ENCODE measurements around the gene ATP9A.

The ATP9A gene

DNA sequence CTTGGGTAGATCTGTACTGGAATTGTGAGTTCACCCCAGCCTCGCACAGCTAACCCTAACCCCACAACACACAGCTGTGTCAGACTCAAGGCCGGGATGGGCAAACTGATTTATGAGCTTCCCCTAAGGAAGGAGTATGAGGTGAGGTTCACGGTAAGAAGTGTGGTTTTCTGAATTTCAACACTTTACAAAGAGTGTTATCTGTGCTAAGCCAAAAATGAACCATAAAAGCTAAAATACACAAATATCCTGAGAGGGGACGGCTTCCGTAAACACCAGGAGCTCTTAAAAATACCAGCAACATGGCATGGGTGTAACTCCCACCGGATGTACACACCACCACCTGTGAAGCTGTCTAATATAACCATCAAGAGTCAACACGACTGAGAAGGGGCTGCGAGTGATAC, 101.2 kb downstream of the ATP9A start (continued):
- TF ChIP-seq, protein P1, sequence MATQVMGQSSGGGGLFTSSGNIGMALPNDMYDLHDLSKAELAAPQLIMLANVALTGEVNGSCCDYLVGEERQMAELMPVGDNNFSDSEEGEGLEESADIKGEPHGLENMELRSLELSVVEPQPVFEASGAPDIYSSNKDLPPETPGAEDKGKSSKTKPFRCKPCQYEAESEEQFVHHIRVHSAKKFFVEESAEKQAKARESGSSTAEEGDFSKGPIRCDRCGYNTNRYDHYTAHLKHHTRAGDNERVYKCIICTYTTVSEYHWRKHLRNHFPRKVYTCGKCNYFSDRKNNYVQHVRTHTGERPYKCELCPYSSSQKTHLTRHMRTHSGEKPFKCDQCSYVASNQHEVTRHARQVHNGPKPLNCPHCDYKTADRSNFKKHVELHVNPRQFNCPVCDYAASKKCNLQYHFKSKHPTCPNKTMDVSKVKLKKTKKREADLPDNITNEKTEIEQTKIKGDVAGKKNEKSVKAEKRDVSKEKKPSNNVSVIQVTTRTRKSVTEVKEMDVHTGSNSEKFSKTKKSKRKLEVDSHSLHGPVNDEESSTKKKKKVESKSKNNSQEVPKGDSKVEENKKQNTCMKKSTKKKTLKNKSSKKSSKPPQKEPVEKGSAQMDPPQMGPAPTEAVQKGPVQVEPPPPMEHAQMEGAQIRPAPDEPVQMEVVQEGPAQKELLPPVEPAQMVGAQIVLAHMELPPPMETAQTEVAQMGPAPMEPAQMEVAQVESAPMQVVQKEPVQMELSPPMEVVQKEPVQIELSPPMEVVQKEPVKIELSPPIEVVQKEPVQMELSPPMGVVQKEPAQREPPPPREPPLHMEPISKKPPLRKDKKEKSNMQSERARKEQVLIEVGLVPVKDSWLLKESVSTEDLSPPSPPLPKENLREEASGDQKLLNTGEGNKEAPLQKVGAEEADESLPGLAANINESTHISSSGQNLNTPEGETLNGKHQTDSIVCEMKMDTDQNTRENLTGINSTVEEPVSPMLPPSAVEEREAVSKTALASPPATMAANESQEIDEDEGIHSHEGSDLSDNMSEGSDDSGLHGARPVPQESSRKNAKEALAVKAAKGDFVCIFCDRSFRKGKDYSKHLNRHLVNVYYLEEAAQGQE (tag by site-specific recombination; IDR thresholded peaks at IDR 0.05): no peak
- TF ChIP-seq RBAK (tag by site-specific recombination; IDR thresholded peaks at IDR 0.05) (no peak), SALL2 (tag by site-specific recombination; IDR thresholded peaks at IDR 0.05; ENCODE audit: borderline replicate concordance) (no peak), FEZF1 (tag by site-specific recombination; IDR thresholded peaks at IDR 0.05) (peak; percentile 87), ZNF777 (tag by site-specific recombination; IDR thresholded peaks at IDR 0.05; ENCODE audit: borderline replicate concordance) (no peak), ZNF677 (tag by site-specific recombination; IDR thresholded peaks at IDR 0.05) (no peak), ZFP3 (tag by site-specific recombination; IDR thresholded peaks at IDR 0.05; ENCODE audit: low read depth) (no peak), ZNF791 (tag by site-specific recombination; IDR thresholded peaks at IDR 0.05) (no peak), ZNF600 (tag by site-specific recombination; IDR thresholded peaks at IDR 0.05) (no peak), GLI4 (tag by site-specific recombination; IDR thresholded peaks at IDR 0.05) (no peak), ZNF423 (tag by site-specific recombination; IDR thresholded peaks at IDR 0.05) (no peak), ZFHX2 (tag by site-specific recombination; conservative IDR thresholded peaks at IDR 0.05) (no peak)
- TF ChIP-seq, protein P2, sequence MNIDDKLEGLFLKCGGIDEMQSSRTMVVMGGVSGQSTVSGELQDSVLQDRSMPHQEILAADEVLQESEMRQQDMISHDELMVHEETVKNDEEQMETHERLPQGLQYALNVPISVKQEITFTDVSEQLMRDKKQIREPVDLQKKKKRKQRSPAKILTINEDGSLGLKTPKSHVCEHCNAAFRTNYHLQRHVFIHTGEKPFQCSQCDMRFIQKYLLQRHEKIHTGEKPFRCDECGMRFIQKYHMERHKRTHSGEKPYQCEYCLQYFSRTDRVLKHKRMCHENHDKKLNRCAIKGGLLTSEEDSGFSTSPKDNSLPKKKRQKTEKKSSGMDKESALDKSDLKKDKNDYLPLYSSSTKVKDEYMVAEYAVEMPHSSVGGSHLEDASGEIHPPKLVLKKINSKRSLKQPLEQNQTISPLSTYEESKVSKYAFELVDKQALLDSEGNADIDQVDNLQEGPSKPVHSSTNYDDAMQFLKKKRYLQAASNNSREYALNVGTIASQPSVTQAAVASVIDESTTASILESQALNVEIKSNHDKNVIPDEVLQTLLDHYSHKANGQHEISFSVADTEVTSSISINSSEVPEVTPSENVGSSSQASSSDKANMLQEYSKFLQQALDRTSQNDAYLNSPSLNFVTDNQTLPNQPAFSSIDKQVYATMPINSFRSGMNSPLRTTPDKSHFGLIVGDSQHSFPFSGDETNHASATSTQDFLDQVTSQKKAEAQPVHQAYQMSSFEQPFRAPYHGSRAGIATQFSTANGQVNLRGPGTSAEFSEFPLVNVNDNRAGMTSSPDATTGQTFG (tag by site-specific recombination; IDR thresholded peaks at IDR 0.05; ENCODE audit: borderline replicate concordance): no peak
- TF ChIP-seq, protein P3, sequence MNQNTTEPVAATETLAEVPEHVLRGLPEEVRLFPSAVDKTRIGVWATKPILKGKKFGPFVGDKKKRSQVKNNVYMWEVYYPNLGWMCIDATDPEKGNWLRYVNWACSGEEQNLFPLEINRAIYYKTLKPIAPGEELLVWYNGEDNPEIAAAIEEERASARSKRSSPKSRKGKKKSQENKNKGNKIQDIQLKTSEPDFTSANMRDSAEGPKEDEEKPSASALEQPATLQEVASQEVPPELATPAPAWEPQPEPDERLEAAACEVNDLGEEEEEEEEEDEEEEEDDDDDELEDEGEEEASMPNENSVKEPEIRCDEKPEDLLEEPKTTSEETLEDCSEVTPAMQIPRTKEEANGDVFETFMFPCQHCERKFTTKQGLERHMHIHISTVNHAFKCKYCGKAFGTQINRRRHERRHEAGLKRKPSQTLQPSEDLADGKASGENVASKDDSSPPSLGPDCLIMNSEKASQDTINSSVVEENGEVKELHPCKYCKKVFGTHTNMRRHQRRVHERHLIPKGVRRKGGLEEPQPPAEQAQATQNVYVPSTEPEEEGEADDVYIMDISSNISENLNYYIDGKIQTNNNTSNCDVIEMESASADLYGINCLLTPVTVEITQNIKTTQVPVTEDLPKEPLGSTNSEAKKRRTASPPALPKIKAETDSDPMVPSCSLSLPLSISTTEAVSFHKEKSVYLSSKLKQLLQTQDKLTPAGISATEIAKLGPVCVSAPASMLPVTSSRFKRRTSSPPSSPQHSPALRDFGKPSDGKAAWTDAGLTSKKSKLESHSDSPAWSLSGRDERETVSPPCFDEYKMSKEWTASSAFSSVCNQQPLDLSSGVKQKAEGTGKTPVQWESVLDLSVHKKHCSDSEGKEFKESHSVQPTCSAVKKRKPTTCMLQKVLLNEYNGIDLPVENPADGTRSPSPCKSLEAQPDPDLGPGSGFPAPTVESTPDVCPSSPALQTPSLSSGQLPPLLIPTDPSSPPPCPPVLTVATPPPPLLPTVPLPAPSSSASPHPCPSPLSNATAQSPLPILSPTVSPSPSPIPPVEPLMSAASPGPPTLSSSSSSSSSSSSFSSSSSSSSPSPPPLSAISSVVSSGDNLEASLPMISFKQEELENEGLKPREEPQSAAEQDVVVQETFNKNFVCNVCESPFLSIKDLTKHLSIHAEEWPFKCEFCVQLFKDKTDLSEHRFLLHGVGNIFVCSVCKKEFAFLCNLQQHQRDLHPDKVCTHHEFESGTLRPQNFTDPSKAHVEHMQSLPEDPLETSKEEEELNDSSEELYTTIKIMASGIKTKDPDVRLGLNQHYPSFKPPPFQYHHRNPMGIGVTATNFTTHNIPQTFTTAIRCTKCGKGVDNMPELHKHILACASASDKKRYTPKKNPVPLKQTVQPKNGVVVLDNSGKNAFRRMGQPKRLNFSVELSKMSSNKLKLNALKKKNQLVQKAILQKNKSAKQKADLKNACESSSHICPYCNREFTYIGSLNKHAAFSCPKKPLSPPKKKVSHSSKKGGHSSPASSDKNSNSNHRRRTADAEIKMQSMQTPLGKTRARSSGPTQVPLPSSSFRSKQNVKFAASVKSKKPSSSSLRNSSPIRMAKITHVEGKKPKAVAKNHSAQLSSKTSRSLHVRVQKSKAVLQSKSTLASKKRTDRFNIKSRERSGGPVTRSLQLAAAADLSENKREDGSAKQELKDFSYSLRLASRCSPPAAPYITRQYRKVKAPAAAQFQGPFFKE (tag by site-specific recombination; IDR thresholded peaks at IDR 0.05; ENCODE audit: borderline replicate concordance): no peak
- TF ChIP-seq, protein P4, sequence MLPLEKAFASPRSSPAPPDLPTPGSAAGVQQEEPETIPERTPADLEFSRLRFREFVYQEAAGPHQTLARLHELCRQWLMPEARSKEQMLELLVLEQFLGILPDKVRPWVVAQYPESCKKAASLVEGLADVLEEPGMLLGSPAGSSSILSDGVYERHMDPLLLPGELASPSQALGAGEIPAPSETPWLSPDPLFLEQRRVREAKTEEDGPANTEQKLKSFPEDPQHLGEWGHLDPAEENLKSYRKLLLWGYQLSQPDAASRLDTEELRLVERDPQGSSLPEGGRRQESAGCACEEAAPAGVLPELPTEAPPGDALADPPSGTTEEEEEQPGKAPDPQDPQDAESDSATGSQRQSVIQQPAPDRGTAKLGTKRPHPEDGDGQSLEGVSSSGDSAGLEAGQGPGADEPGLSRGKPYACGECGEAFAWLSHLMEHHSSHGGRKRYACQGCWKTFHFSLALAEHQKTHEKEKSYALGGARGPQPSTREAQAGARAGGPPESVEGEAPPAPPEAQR (tag by site-specific recombination; IDR thresholded peaks at IDR 0.05): no peak
- TF ChIP-seq, protein P5, sequence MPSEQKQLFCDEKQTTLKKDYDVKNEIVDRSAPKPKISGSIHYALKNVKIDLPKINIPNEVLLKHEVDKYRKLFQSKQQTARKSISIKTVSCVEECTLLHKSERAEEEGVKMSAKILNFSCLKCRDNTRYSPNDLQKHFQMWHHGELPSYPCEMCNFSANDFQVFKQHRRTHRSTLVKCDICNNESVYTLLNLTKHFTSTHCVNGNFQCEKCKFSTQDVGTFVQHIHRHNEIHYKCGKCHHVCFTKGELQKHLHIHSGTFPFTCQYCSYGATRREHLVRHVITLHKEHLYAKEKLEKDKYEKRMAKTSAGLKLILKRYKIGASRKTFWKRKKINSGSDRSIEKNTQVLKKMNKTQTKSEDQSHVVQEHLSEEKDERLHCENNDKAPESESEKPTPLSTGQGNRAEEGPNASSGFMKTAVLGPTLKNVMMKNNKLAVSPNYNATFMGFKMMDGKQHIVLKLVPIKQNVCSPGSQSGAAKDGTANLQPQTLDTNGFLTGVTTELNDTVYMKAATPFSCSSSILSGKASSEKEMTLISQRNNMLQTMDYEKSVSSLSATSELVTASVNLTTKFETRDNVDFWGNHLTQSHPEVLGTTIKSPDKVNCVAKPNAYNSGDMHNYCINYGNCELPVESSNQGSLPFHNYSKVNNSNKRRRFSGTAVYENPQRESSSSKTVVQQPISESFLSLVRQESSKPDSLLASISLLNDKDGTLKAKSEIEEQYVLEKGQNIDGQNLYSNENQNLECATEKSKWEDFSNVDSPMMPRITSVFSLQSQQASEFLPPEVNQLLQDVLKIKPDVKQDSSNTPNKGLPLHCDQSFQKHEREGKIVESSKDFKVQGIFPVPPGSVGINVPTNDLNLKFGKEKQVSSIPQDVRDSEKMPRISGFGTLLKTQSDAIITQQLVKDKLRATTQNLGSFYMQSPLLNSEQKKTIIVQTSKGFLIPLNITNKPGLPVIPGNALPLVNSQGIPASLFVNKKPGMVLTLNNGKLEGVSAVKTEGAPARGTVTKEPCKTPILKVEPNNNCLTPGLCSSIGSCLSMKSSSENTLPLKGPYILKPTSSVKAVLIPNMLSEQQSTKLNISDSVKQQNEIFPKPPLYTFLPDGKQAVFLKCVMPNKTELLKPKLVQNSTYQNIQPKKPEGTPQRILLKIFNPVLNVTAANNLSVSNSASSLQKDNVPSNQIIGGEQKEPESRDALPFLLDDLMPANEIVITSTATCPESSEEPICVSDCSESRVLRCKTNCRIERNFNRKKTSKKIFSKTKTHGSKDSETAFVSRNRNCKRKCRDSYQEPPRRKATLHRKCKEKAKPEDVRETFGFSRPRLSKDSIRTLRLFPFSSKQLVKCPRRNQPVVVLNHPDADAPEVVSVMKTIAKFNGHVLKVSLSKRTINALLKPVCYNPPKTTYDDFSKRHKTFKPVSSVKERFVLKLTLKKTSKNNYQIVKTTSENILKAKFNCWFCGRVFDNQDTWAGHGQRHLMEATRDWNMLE (tag by site-specific recombination; conservative IDR thresholded peaks at IDR 0.05; ENCODE audit: low read depth): no peak
- TF ChIP-seq, protein P6, sequence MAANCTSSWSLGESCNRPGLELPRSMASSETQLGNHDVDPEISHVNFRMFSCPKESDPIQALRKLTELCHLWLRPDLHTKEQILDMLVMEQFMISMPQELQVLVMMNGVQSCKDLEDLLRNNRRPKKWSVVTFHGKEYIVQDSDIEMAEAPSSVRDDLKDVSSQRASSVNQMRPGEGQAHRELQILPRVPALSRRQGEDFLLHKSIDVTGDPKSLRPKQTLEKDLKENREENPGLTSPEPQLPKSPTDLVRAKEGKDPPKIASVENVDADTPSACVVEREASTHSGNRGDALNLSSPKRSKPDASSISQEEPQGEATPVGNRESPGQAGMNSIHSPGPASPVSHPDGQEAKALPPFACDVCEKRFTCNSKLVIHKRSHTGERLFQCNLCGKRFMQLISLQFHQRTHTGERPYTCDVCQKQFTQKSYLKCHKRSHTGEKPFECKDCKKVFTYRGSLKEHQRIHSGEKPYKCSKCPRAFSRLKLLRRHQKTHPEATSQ (tag by site-specific recombination; IDR thresholded peaks at IDR 0.05): no peak
- TF ChIP-seq, protein P7, sequence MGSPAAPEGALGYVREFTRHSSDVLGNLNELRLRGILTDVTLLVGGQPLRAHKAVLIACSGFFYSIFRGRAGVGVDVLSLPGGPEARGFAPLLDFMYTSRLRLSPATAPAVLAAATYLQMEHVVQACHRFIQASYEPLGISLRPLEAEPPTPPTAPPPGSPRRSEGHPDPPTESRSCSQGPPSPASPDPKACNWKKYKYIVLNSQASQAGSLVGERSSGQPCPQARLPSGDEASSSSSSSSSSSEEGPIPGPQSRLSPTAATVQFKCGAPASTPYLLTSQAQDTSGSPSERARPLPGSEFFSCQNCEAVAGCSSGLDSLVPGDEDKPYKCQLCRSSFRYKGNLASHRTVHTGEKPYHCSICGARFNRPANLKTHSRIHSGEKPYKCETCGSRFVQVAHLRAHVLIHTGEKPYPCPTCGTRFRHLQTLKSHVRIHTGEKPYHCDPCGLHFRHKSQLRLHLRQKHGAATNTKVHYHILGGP (tag by site-specific recombination; IDR thresholded peaks at IDR 0.05): no peak

All from HEK293 (cell line).